Progenitor cell of endocrine pancreas (in vitro differentiated cells): ENCODE measurements around the gene TRPC1. TPM values are rescaled to one million over a fixed set of nuclear protein-coding genes. Genes with fewer than 3 reads are reported as not detected.

Source experiments
- DNase-seq: peaks from one replicate; pipeline ENCODE4 v3.0.0; 2021; ENCODE audit warnings: low spot score; ENCODE audit not compliant: unreplicated experiment
- H3K27ac Mint-ChIP-seq: 2 replicates; pipeline ENCODE4 v1.8.0; 2021; ENCODE audit warnings: mild to moderate bottlenecking, moderate library complexity, mixed read lengths
- H3K27me3 Mint-ChIP-seq: 2 replicates; pipeline ENCODE4 v1.8.0; 2021; ENCODE audit warnings: mixed read lengths
- H3K36me3 Mint-ChIP-seq: 2 replicates; pipeline ENCODE4 v1.8.0; 2022; ENCODE audit warnings: mixed read lengths; ENCODE audit not compliant: insufficient read depth
- H3K4me1 Mint-ChIP-seq: 2 replicates; pipeline ENCODE4 v1.8.0; 2021; ENCODE audit warnings: low read depth, mixed read lengths
- H3K4me3 Mint-ChIP-seq: 2 replicates; pipeline ENCODE4 v1.8.0; 2021; ENCODE audit warnings: low read depth, mild to moderate bottlenecking, moderate library complexity, mixed read lengths
- H3K9me3 Mint-ChIP-seq: 2 replicates; pipeline ENCODE4 v1.8.0; 2021; ENCODE audit warnings: low read depth, mixed read lengths
- CTCF ChIP-seq: fragments of 200-600 bp; sonication (generic); IDR thresholded peaks from one replicate; pipeline ENCODE4 v1.5.0; 2021; ENCODE audit warnings: antibody characterized with exemption, mild to moderate bottlenecking; ENCODE audit not compliant: unreplicated experiment
- total RNA-seq: library from RNA; stranded (reverse); gene quantifications from 2 replicates; pipeline ENCODE4 v1.2.1, GENCODE V29; 2021

The TRPC1 gene
- total RNA-seq, 1 donor from 2014 or later = 16.5 TPM

- H3K36me3 Mint-ChIP-seq = no peaks in the 10 kb centered on the region
- no peak overlapping the region for H3K4me3 Mint-ChIP-seq
- no peak overlapping the region for H3K27ac Mint-ChIP-seq
- TF ChIP-seq CTCF = no peak
- H3K4me1 Mint-ChIP-seq = no peaks in the 10 kb centered on the region
- H3K27me3 Mint-ChIP-seq = no peaks in the 10 kb centered on the region
- H3K9me3 Mint-ChIP-seq = no peaks in the 10 kb centered on the region
- no peak for DNase-seq
Measured at GRCh38 chr3:142815803-142816202, 92.0 kb downstream of the TRPC1 start.

- H3K36me3 Mint-ChIP-seq = no peaks in the 10 kb centered on the region
- no peak for TF ChIP-seq CTCF
- H3K9me3 Mint-ChIP-seq = no peaks in the 10 kb centered on the region
- no peaks in the 10 kb centered on the region for H3K27me3 Mint-ChIP-seq
- no peak for DNase-seq
- H3K27ac Mint-ChIP-seq = no peak overlapping the region
- no peaks in the 10 kb centered on the region for H3K4me1 Mint-ChIP-seq
- no peak overlapping the region for H3K4me3 Mint-ChIP-seq
Measured at GRCh38 chr3:142817356-142817755, 93.5 kb downstream of the TRPC1 start.

GRCh38 chr3:142817897-142818296 lies 94.1 kb downstream of the TRPC1 start:
- no peak for DNase-seq
- TF ChIP-seq CTCF = no peak
- Mint-ChIP-seq H3K4me1 (no peaks in the 10 kb centered on the region), H3K9me3 (no peaks in the 10 kb centered on the region), H3K27me3 (no peaks in the 10 kb centered on the region), H3K36me3 (no peaks in the 10 kb centered on the region), H3K27ac (no peak overlapping the region), H3K4me3 (no peak overlapping the region)

GRCh38 chr3:142818651-142819050 lies 94.8 kb downstream of the TRPC1 start:
- Mint-ChIP-seq H3K4me3 (no peak overlapping the region), H3K4me1 (peaks cover 1% of the 10 kb centered on the region), H3K36me3 (no peaks in the 10 kb centered on the region), H3K27me3 (no peaks in the 10 kb centered on the region), H3K9me3 (no peaks in the 10 kb centered on the region), H3K27ac (no peak overlapping the region)
- no peak for DNase-seq
- TF ChIP-seq CTCF = no peak

GRCh38 chr3:142819179-142819578 lies 95.3 kb downstream of the TRPC1 start:
- Mint-ChIP-seq H3K4me1 (peaks cover 1% of the 10 kb centered on the region), H3K9me3 (no peaks in the 10 kb centered on the region), H3K4me3 (no peak overlapping the region), H3K36me3 (no peaks in the 10 kb centered on the region), H3K27me3 (no peaks in the 10 kb centered on the region), H3K27ac (no peak overlapping the region)
- DNase-seq = no peak
- TF ChIP-seq CTCF = no peak
